NCI-H146 (cell line): Measurements from ENCODE around the gene GRIN1.

Experiments used
- DNase-seq: peaks from one replicate; lab custom pipeline; 2025; lab: John Stamatoyannopoulos, UW

Gene GRIN1

GRCh38 chr9:137216188-137216965 lies 77.4 kb downstream of the GRIN1 start:
- DNase-seq = no peak

- no peak for DNase-seq
Measured at GRCh38 chr9:137217276-137218211, 78.6 kb downstream of the GRIN1 start.

DNA sequence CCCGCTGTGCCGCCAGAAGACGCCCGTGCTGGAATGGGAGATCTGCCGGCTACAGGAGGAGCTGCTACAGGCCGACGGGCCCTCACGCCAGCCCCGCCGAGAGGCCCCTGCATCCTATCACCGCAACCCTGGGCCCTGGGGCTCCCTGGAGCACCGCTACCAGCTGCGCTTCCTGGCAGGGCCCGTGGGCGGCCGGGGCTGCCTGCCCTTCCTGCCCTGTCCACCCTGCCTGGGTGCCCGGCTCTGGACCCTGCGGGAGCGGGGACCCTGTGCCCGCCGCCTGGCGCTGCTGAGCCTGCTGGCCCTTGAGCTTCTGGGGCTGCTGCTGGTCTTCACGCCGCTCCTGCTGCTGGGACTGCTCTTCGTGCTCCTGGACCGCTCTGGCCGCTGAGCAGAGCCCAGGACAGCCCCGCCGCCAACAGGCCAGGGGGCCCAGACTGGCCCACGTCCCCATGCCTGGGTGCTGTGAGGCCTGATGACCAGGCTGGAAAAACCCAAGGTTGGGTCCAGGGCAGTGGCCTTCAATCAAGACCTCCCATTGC lies 79.3 kb downstream of the GRIN1 start:
- DNase-seq = no peak
